ENCODE data around the gene SRGAP3. TPM values are rescaled to one million over a fixed set of nuclear protein-coding genes. Genes with fewer than 3 reads are reported as not detected.

Gene SRGAP3
- polyA plus RNA-seq, 3 donors, result 0.27 to 1.3 (median 0.87) TPM

DNA sequence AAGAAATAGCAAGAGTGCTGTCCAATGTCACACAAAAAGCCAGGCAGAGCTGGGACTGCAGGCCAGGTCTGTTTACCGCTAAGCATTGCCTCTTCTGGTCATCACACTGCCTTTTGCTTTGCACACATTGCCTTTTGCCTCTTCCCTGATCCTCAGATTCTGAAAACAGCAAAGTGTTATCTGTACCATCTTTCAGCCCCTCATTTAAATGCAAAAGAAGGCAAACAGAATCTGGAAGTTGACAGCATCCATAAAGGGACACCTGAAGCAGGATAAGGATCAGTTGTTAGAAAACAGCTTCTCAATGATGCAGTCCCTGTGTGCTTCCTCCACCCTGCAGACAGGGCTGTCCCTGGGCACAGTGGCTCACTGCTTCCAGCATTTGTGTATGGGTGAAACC, 179.5 kb downstream of the SRGAP3 start:
- Histone ChIP-seq H3K36me3 (replicated peaks in 1 of 2; ENCODE audit: control insufficient read depth in 1 of 2, insufficient read depth in 2 of 2, low read length in 2 of 2) (no peaks in the 10 kb centered on the region), H3K27ac (ENCODE audit: low read depth in 1 of 2, low read length in 2 of 2) (no peak overlapping the region), H3K9me3 (replicated peaks in 1 of 2; ENCODE audit: control insufficient read depth in 1 of 2, insufficient read depth in 1 of 2, low read length in 2 of 2) (no peaks in the 10 kb centered on the region), H3K4me2 (replicated peaks; ENCODE audit: extremely low read depth, low read length, poor library complexity, severe bottlenecking) (no peak overlapping the region), H3K4me3 (replicated peaks in 1 of 3; ENCODE audit: low read depth in 2 of 3, low read length in 3 of 3) (no peak overlapping the region), H2AFZ (ENCODE audit: insufficient read depth, low read depth, low read length, poor library complexity, severe bottlenecking) (no peak overlapping the region), H3K79me2 (ENCODE audit: insufficient read depth, low read length) (no peaks in the 10 kb centered on the region), H3K27me3 (ENCODE audit: control insufficient read depth in 2 of 2, insufficient read depth in 2 of 2, low read length in 2 of 2) (no peaks in the 10 kb centered on the region), H3K4me1 (ENCODE audit: control insufficient read depth in 1 of 2, insufficient read depth in 2 of 2, low read length in 2 of 2) (peaks cover 9 to 12% of the 10 kb centered on the region in 2 donors), H4K20me1 (ENCODE audit: insufficient read depth, low read length) (no peaks in the 10 kb centered on the region), H3K9ac (ENCODE audit: insufficient read depth, low read length, poor library complexity, severe bottlenecking) (no peak overlapping the region)
- H3K4me3 Mint-ChIP-seq, result no peak overlapping the region
- H3K9me3 Mint-ChIP-seq, result no peaks in the 10 kb centered on the region
- no peak overlapping the region for H3K27ac Mint-ChIP-seq
- peaks cover 12% of the 10 kb centered on the region for H3K4me1 Mint-ChIP-seq
- TF ChIP-seq CTCF (IDR thresholded peaks at IDR 0.05), result no peak
- no peak for DNase-seq
- no peaks in the 10 kb centered on the region for H3K36me3 Mint-ChIP-seq
- H3K27me3 Mint-ChIP-seq (ENCODE audit: low read depth in 3 of 3), result peaks cover 0 to 1% (median 0%) of the 10 kb centered on the region in 3 donors
- 100% methylated on average over 1 of the region's 1 CpG for WGBS (ENCODE audit: insufficient coverage)
- intact Hi-C loops (cut with micrococcal nuclease), result loop anchor here in 1 of 2 donors (10.0 kb wide), 1 partner anchor 95 kb away; no protein-coding TSS in a partner anchor

DNA sequence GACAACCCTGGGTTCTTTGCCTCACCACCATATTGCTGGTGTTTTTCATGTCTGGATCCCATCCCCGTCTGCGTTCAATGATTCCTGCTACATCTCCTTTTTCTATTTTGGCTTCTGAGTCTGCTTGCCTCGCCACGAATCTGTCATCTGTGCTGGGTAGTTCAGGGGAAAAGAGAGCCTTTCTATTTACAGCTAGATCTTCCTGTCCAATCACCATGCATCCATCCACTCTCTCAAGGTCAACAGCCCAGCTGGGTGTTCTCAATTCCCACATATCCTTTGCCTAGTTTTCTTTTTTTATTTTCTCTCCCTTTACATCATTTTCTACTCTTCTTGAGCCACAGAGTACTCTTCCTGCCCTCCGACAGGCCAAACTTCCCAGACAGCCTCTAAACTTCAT, 181.4 kb downstream of the SRGAP3 start:
- no peak for DNase-seq
- no peaks in the 10 kb centered on the region for H3K9me3 Mint-ChIP-seq
- H3K36me3 Mint-ChIP-seq, result no peaks in the 10 kb centered on the region
- 100% methylated on average over 1 of the region's 5 CpGs for WGBS (ENCODE audit: insufficient coverage)
- H3K4me1 ChIP-seq (ENCODE audit: control insufficient read depth in 1 of 2, insufficient read depth in 2 of 2, low read length in 2 of 2), result peaks cover 9 to 12% of the 10 kb centered on the region in 2 donors
- peaks cover 12% of the 10 kb centered on the region for H3K4me1 Mint-ChIP-seq
- H3K27ac Mint-ChIP-seq, result no peak overlapping the region
- no peak overlapping the region for H3K4me3 Mint-ChIP-seq
- no peaks in the 10 kb centered on the region for H3K27me3 ChIP-seq (ENCODE audit: control insufficient read depth in 2 of 2, insufficient read depth in 2 of 2, low read length in 2 of 2)
- H2AFZ ChIP-seq (ENCODE audit: insufficient read depth, low read depth, low read length, poor library complexity, severe bottlenecking), result no peak overlapping the region
- no peaks in the 10 kb centered on the region for H3K79me2 ChIP-seq (ENCODE audit: insufficient read depth, low read length)
- H3K27ac ChIP-seq (ENCODE audit: low read depth in 1 of 2, low read length in 2 of 2), result no peak overlapping the region
- no peak overlapping the region for H3K4me2 ChIP-seq (replicated peaks; ENCODE audit: extremely low read depth, low read length, poor library complexity, severe bottlenecking)
- no peaks in the 10 kb centered on the region for H3K9me3 ChIP-seq (replicated peaks in 1 of 2; ENCODE audit: control insufficient read depth in 1 of 2, insufficient read depth in 1 of 2, low read length in 2 of 2)
- intact Hi-C loops (cut with micrococcal nuclease), result loop anchor here in 1 of 2 donors (10.0 kb wide), 1 partner anchor 93 kb away; no protein-coding TSS in a partner anchor
- H3K36me3 ChIP-seq (replicated peaks in 1 of 2; ENCODE audit: control insufficient read depth in 1 of 2, insufficient read depth in 2 of 2, low read length in 2 of 2), result no peaks in the 10 kb centered on the region
- H3K9ac ChIP-seq (ENCODE audit: insufficient read depth, low read length, poor library complexity, severe bottlenecking), result no peak overlapping the region
- H4K20me1 ChIP-seq (ENCODE audit: insufficient read depth, low read length), result no peaks in the 10 kb centered on the region
- no peak for TF ChIP-seq CTCF (IDR thresholded peaks at IDR 0.05)
- peaks cover 0 to 3% (median 2%) of the 10 kb centered on the region in 3 donors for H3K27me3 Mint-ChIP-seq (ENCODE audit: low read depth in 3 of 3)
- H3K4me3 ChIP-seq (replicated peaks in 1 of 3; ENCODE audit: low read depth in 2 of 3, low read length in 3 of 3), result no peak overlapping the region

All from CD14-positive monocyte (primary cell).